ENCODE data around the gene FTO.

The FTO gene

DNA sequence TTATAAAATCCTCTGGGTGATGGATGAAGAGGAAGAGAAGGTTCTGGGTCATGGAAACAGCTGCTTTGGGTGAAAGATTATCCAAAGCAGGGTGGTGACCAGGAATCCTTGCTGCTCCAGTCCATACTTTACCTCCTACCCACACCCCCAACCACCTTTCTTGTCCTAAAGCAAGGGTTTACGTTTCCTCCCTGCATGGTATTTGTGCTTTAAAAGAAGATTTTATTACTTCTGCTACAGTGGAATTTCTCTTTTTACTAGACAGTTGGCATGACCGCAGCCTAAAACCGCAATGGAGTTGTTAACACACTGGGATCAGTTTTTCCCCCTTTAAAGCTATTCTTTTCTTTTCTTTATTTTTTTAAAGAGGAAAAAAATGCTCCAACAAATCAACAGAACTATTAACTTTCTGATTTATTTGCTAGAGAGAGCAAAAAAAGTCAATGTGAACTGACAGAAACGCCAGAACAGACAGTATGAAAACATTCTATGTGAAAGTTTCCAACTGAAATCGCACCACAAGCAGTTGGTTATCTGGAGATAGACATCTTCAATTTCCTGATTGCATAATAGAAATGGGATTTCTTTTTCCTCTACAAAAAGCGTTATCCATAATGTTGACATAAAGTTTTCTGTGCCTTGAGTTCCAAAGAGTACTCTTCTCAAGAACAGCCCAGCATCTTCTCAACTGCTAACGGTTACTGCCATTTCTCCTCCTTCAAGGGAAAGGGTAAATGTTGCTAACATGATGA, 346.7 kb downstream of the FTO start:
- peak overlapping the region; percentile 2 for H3K4me3 ChIP-seq (ENCODE audit: low read length)
- peak; percentile 97 for DNase-seq (ENCODE audit: low read depth, low spot score)

DNA sequence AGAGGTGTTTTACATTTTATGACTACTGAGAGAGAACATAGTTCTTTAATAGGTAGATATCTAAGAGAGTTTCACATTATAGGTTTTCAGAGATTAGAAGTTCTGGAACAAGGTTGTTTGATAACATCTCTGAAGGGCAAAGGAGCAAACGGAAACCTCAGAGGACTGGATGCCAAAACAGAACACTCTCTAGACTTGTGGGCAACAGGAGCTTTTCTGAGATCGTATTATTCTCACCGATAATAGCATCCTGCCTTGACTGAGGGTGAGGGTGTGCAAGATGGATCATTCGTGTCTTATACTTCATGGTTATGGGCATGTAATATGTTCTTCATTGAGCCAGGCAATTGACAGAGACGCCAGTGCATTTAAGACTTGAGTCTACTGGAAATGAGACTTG, 347.9 kb downstream of the FTO start:
- DNase-seq (ENCODE audit: low read depth, low spot score): peak; percentile 94
- H3K4me3 ChIP-seq (ENCODE audit: low read length): peak overlapping the region; percentile 0; the same call in 1 of the 2 replicates

DNA sequence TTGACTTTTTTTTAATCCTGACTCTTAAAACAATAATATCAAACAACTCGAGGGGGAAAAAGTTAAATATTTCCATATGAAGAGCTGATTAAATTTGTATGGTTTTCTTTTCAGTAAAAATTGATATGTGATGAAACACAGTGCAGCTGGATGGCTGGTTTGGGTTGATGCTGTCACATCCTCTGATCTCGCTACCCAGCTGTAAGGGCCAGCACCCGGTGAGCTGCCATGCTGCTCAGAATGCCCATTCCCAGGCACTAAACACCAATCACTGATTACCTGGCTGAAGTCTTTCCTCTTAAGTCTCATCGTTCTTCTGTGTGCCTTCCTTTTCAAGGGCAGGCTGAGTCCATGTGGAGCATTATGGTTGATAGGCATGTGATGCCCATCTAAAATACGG, 348.3 kb downstream of the FTO start:
- peak overlapping the region; percentile 0; the same call in 1 of the 2 replicates for H3K4me3 ChIP-seq (ENCODE audit: low read length)
- DNase-seq (ENCODE audit: low read depth, low spot score): peak; percentile 57

GRCh38 chr16:54053891-54054820, 350.2 kb downstream of the FTO start:
- DNase-seq (ENCODE audit: low read depth, low spot score): no peak
- H3K4me3 ChIP-seq (ENCODE audit: low read length): no peak overlapping the region

- no peak overlapping the region for H3K4me3 ChIP-seq (ENCODE audit: low read length)
- DNase-seq (ENCODE audit: low read depth, low spot score): no peak
These were observed 351.2 kb downstream of the FTO start for GRCh38 chr16:54055191-54055590.

- no peak for DNase-seq (ENCODE audit: low read depth, low spot score)
- H3K4me3 ChIP-seq (ENCODE audit: low read length): no peak overlapping the region
These were observed 351.9 kb downstream of the FTO start for GRCh38 chr16:54055864-54056263.

- no peak overlapping the region for H3K4me3 ChIP-seq (ENCODE audit: low read length)
- DNase-seq (ENCODE audit: low read depth, low spot score): no peak
These were observed 353.0 kb downstream of the FTO start for GRCh38 chr16:54056921-54057320.

DNA sequence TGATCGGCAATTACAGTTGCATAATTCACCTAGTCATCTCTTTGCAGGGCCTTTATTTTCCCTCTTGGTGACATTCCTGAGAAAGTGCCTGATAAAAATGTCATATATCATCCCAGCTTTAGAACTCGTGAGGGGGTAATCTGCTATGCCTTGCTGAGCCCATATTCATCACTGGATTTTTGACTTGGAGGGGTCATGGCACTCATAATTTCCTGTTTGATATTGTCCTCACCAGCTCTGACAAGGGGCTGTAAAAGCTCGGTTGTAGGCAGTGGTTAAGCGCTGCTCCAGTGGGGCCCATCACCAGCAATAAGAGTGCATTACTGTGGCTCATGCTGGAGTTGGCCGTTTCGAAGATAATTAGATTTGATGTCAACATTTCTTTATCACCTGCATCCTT, 355.4 kb downstream of the FTO start:
- H3K4me3 ChIP-seq (ENCODE audit: low read length): no peak overlapping the region
- DNase-seq (ENCODE audit: low read depth, low spot score): no peak

DNA sequence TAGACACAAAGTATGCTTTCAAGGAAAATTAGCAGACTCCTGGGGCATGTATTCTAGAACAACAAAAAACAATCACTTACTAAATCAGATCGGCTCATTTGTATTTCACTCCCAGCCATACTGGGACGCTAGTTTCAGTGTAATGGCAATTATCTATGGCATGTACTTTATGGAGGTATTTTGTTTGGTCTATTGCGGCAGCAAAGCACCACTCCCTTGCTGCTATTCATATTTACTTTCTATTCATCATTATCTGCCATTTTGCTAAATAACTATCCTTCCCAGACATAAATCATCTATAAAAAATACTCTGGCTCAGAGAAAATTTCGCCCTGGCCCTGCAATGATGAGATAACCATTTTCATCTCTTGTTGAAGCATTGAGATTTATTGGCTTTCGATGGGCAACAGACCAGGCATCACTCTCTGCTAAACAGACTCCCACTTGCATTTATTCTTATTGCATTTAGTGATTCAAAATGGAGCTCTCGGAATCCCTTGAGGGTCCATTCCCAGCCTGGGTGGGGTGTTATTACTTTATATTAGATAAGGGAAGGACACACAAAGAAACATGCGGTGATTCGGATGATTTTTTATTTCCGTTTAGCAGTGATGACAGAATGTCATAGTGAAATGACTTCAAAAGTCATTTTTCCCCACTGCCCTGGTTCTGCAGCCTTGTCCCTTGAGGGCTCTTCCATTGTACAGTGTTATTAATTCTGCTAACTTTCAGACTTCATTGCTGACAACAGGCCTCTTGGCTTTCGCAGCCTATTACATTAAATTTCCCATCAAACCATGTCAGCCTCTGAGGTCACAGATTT, 356.9 kb downstream of the FTO start:
- DNase-seq (ENCODE audit: low read depth, low spot score): no peak
- H3K4me3 ChIP-seq (ENCODE audit: low read length): no peak overlapping the region

GRCh38 chr16:54061454-54061853, 357.5 kb downstream of the FTO start:
- DNase-seq (ENCODE audit: low read depth, low spot score): no peak
- H3K4me3 ChIP-seq (ENCODE audit: low read length): no peak overlapping the region

GRCh38 chr16:54062361-54063278, 358.7 kb downstream of the FTO start:
- peak overlapping the region; percentile 29 for H3K4me3 ChIP-seq (ENCODE audit: low read length)
- DNase-seq (ENCODE audit: low read depth, low spot score): peak; percentile 81

DNA sequence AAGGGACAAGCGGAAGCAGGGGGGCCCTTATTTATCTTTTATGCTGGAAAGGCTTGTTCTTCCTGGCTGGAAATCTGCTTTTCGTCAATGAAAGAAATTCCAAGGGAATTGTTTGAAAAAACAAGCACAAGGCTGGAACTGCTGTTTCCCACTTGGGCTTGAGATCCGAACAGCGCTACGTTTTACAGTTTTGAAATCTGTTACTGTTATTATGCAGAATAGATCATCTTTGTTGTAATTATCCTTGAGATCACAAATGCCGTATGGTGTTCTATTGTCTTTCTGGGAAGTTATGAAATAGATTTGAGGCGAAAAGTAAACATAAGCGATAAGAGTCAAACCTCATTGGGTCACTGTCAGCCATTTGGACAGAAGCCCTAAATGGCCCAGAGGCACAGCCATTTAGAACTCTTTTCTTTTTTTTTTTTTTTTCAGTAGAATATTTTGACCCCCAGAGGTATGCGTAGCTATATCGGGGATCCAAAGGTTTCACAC, 359.4 kb downstream of the FTO start:
- H3K4me3 ChIP-seq (ENCODE audit: low read length): peak overlapping the region; percentile 29; the same call in 1 of the 2 replicates
- DNase-seq (ENCODE audit: low read depth, low spot score): no peak

DNA sequence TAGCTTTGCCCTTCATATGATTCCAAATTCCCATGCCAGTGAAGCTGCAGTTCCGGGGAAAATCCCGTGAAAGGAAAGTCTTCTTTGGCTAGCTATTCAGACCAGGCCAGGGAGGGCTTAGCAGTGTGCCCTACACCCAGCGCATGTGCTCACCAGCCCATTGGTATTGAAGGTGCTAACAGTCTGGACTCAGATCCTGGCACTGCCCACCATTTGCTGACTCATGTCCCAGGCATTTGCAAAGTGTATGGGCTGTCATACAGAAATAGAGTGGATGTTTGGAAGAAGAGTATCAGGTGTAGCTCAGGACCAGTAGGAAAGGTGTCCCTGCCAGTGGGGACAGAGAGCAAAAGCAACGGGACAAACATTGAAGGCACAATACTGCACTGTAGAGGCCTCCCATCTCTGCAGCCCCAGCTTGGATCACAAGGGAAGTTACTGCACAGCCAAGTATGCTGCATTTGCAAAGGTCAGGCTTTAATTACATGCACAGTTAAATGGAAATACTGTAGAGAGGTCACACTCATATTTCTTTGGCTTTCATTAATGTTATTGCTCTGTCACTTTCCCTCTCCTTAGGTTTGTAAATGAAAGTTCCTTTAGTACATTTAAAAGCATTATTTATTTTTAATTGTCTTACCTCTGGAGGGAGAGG, 362.6 kb downstream of the FTO start:
- no peak for DNase-seq (ENCODE audit: low read depth, low spot score)
- no peak overlapping the region for H3K4me3 ChIP-seq (ENCODE audit: low read length)

DNA sequence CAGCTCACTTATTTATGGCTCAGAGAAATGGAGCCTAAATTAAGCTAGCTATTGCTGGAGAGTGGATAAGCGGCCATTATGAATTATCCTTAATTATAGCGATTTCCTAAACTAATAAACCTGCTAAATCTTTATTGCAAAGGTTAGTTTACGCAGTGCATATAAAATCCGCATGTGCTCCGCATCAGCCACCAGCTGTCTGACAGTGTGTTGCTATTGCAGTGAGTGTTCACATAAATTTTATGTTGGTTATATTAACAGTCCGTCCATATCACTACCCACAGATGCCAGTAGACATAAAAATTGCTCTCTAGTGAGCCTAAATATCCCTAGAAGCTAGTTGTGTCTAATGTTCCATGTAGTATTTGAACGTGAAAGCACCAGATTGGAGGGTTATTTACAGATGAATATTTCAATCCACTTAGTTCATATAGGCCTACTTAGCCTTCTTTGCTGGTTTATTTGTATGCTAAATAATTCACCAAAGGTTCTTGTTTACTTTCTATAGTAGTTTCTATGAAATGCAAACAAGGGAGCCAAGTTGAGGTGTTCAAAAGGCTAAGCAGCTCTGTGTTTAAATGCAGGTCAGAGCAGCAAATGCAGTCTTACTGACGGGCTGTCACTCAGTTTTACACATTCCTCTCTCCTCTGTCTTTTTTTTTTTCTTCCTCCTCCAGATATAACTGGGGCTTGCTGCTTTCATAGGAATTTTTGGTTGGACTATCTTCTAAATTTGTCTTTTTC, 363.5 kb downstream of the FTO start:
- DNase-seq (ENCODE audit: low read depth, low spot score): no peak
- H3K4me3 ChIP-seq (ENCODE audit: low read length): no peak overlapping the region

DNA sequence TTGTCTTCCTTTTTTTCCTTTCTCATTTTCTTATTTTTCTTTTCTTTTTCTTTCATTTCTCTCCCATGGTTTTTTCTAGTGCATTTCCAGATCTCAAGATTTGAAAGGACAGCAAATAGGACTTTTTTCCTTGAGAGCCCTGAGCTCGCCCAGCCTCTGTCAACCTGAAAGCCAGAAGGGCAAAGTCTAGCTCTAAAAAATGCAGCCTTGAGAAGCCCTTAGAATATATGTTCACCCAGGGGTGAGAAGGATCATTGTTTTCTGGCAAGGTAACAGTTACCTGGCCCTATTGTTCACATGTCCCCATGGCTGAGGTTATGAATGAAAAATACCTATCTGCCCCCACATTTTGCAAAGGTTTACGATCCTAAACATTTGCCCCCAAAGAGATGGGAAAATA, 364.3 kb downstream of the FTO start:
- DNase-seq (ENCODE audit: low read depth, low spot score): no peak
- H3K4me3 ChIP-seq (ENCODE audit: low read length): no peak overlapping the region

- no peak overlapping the region for H3K4me3 ChIP-seq (ENCODE audit: low read length)
- DNase-seq (ENCODE audit: low read depth, low spot score): no peak
These were observed 365.8 kb downstream of the FTO start for GRCh38 chr16:54069601-54070239.
